ENCODE data around the gene RFX6.

Gene RFX6

GRCh38 chr6:116888732-116889360 lies 11.8 kb downstream of the RFX6 start:
- TF ChIP-seq CTCF (IDR thresholded peaks at IDR 0.05), result no peak
- Histone ChIP-seq H3K27ac (no peak overlapping the region), H3K4me3 (no peak overlapping the region)
- no peak for DNase-seq (ENCODE audit: low spot score)

GRCh38 chr6:116894669-116895068 lies 17.6 kb downstream of the RFX6 start:
- TF ChIP-seq CTCF (IDR thresholded peaks at IDR 0.05), result no peak
- Histone ChIP-seq H3K27ac (no peak overlapping the region), H3K4me3 (no peak overlapping the region)
- DNase-seq (ENCODE audit: low spot score), result no peak

- no peak for TF ChIP-seq CTCF (IDR thresholded peaks at IDR 0.05)
- H3K4me3 ChIP-seq, result no peak overlapping the region
- H3K27ac ChIP-seq, result no peak overlapping the region
Observed at GRCh38 chr6:116895935-116896334, 18.9 kb downstream of the RFX6 start.

GRCh38 chr6:116902634-116903033 lies 25.6 kb downstream of the RFX6 start:
- DNase-seq (ENCODE audit: low spot score), result no peak
- no peak for TF ChIP-seq CTCF (IDR thresholded peaks at IDR 0.05)
- no peak overlapping the region for H3K27ac ChIP-seq
- no peak overlapping the region for H3K4me3 ChIP-seq

More at GRCh38 chr6:116895935-116896334, 18.9 kb downstream of the RFX6 start:
- DNase-seq (ENCODE audit: low spot score), result no peak

- H3K27ac ChIP-seq, result no peak overlapping the region
- DNase-seq (ENCODE audit: low spot score), result no peak
- H3K4me3 ChIP-seq, result no peak overlapping the region
- no peak for TF ChIP-seq CTCF (IDR thresholded peaks at IDR 0.05)
Observed at GRCh38 chr6:116922853-116923548, 46.0 kb downstream of the RFX6 start.

- Histone ChIP-seq H3K27ac (no peak overlapping the region), H3K4me3 (no peak overlapping the region)
- TF ChIP-seq CTCF (IDR thresholded peaks at IDR 0.05), result no peak
- DNase-seq (ENCODE audit: low spot score), result no peak
Observed at GRCh38 chr6:116924245-116924644, 47.2 kb downstream of the RFX6 start.
